Stimulated activated CD4-positive, alpha-beta T cell treated with anti-CD3 and anti-CD28 coated beads, Interleukin-15, amount 100 ng/mL, for 24 hours (primary cell): ENCODE data around the gene C5orf34.
A peak's percentile ranks its signal among the peaks of the same experiment; 100 is the strongest.
"Not testable (repeated sequence)": the region's sequence is repeated elsewhere in the genome, so short reads cannot be mapped to it uniquely, and the experiment has no call there.

Source experiments
- DNase-seq: peaks from one replicate; pipeline ENCODE4 v3.0.0-alpha.2; 2020

C5orf34 gene, protein sequence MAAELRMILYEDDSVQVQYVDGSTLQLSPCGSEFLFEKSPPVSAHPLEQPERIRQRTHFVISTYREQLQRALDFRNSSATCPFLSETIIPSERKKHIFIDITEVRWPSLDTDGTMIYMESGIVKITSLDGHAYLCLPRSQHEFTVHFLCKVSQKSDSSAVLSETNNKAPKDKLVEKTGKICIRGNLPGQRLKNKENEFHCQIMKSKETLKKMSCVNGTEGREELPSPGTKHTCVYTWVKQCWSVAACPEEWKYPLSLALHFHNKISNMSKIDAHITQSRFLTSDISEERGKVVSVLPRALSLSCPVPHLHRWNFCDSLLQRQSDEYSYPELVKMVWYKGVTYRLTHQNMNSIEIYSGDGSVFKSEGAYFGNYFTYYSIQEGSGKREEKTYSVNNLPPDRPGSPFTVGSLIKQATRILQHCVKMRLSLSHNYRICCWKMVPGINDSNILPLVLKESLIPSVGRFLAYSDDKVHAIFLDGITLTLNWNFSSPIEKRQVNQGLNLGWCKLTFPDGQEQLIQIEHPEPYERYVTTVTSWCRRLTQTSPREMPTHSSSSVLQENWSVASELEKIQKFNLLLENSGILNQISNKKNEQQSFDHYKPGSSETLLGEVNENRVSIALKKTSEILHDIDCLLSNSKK

GRCh38 chr5:43514816-43515677 lies at the start of gene C5orf34:
Gene C5orf34 (minus strand): TSS chr5:43515148. CDS start chr5:43509339, 5,809 bp downstream.
- DNase-seq, result peak; percentile 97

DNA sequence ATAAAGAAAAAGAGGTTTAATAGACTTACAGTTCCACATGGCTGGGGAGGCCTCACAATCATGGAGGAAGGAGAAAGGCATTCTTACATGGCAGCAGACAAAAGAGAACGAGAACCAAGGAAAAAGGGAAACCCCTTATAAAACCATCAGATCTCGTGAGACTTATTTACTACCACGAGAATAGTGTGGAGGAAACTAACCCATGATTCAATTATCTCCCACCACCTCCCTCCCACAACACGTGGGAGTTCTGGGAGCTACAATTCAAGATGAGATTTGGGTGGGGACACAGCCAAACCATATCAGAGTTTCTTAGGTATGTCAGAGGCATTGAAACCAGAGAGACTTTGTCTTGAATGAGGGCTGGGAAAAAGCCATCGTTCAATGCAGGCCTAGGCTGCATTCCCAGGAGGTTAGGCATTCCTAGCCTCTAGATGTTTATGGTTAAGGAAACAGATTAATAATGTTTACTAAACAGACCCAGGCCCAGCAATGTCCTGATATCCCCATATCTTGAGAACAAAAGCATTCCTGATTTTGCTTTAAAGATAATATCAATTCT lies 49.4 kb upstream of the C5orf34 start:
- no peak for DNase-seq

GRCh38 chr5:43563321-43563720 lies 48.4 kb upstream of the C5orf34 start:
- DNase-seq, result no peak

DNA sequence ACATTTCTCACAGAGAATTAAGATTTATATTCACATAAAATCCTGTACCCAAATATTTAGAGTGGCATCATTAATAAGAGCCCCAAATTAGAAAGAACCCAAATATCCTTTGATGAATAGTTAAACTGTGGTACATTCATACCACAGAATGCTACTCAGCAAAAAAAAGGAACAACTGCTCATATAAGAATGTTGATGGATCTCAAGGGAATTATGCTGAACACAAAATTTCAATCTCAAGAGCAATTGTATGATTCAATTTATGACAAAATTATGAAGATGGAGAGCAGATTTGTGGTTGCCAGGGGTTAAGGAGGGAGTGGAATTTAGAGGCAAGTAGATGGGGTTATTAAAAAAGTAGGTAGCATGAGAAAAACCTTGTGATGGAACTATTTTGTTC lies 46.4 kb upstream of the C5orf34 start:
- no peak for DNase-seq

GRCh38 chr5:43560128-43560527 lies 45.2 kb upstream of the C5orf34 start:
- no peak for DNase-seq

GRCh38 chr5:43556857-43557542 lies 42.1 kb upstream of the C5orf34 start, which contains the start of gene PAIP1:
Gene PAIP1 (minus strand): TSS chr5:43557077. CDS start chr5:43556846, 231 bp downstream.
- DNase-seq, result peak; percentile 88

DNA sequence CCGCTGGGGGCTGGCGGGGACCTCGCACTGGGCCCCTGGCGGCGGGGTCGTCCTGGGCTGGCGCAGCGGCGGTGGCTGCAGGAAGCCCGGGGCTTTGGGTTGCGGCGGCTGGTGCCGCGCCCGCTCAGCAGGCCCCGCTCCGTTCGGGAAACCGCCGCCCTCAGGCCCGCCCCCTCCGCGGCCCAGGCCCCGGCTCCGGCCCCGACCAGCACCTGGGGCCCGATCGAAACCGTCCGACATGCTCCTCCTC lies 41.6 kb upstream of the C5orf34 start:
- DNase-seq, result not testable (repeated sequence)

- peak; percentile 67 for DNase-seq
These were observed 41.1 kb upstream of the C5orf34 start for GRCh38 chr5:43555895-43556606.

DNA sequence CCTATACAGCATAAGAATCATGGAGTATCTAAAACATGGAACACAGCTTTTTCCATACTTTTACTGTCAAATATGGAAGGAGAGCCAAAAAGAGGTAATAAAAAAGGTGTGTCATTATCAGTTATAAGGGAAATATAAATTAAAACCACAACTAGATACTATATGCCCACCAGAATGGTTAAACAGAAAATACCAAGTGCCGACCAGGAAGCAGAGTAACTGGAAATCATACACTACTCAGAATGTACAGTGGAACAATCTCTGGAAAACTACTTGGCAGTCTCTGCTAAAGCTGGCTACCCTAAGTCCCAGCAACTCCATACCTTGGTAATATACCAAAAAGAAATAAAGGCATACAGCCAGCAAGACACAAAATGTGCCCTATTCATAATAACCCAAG lies 39.5 kb upstream of the C5orf34 start:
- DNase-seq, result no peak

DNA sequence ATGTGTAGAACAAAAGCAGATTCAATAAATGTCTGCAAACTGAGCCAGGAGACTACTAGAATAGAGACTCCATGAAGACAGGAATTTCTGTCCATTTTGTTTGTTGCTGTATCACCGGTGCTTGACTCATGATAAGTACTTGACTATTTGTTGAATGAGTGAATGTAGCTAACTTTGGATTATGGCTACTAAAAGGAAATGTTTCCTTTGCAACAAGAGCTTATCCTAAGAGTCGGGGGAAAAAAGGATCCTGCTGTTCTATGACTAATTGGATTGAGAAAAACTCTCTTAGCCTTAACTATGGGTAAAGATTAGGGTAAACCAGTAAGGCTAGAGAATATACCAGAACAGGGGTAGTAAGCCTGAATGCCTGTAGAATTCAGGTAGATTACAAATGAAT lies 38.4 kb upstream of the C5orf34 start:
- DNase-seq, result no peak

DNA sequence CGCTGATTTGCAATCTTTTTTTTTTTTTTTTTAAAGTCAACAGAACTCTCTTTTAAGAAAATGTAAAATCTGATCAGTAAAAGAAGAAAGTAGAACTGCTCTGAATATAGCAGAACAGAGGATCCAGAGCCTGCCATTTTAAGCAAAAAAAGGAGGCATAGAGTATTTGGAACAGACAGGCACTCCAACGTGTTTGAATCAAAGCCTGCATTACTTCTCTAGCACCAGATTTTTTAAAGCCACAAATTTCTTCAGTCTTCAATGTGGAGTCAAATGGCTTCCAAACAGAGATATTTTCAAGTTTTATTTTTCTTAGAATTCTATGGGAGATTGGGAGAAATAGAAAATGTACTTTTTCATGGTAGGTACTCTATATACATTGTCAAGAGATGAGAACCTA lies 36.8 kb upstream of the C5orf34 start:
- no peak for DNase-seq

GRCh38 chr5:43549272-43549671 lies 34.3 kb upstream of the C5orf34 start:
- not testable (repeated sequence) for DNase-seq

DNA sequence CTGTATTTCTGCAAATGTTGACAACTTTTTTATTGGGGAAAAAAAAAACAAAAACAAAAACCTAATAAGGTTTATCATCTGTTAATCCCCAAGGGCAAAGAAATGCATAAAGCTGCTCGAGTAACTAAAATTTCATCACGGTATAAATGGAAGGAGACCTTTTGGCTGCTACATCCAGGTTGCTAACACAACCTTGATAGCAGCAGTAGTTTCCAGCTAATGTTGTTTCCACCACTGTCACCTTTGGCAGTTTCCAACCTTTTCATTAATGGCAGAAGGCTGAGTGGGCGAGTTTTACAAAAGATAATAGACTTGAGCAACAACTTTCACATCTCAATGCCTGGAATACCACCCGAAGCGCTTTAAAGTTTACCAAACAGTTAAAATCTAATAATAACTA lies 33.4 kb upstream of the C5orf34 start:
- DNase-seq, result no peak

- DNase-seq, result no peak
These were observed 32.6 kb upstream of the C5orf34 start for GRCh38 chr5:43547532-43547931.

DNA sequence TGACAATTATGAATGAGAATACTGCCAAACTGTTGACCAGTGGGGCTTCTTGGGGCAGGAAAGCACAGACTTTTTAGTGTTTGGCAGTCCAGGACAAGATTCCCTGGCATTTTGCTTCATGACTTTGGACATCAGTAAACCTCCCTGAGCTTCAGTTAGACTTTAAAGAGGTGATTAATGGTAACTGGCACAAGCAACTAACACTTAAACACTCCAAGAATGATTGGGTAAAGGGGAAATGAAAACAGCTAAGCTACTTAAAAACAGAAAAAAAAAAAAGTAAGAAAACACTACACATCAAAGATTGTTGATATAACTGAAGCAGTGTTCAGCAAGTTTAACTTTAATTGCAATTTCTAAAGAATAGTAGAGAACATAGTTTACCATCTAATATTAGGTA lies 28.5 kb upstream of the C5orf34 start:
- no peak for DNase-seq

DNA sequence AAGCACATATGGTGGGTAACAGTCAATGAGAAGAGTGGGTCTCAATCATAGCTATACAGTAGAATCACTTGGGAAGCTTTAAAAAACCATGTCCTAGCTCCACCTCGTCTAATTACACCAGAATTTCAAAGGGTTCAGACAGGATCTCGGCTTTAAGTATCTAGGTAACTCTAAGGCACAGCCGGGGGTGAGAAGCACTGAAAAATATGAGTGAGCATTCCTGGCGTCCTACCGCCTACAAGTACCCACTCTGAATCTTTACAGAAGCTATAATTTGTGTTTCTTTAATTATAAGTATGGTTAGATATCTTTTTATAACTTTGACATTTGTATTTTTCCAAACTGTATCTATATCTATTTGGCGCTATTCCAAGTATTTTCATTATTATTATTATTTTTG lies 25.8 kb upstream of the C5orf34 start:
- DNase-seq, result no peak

DNA sequence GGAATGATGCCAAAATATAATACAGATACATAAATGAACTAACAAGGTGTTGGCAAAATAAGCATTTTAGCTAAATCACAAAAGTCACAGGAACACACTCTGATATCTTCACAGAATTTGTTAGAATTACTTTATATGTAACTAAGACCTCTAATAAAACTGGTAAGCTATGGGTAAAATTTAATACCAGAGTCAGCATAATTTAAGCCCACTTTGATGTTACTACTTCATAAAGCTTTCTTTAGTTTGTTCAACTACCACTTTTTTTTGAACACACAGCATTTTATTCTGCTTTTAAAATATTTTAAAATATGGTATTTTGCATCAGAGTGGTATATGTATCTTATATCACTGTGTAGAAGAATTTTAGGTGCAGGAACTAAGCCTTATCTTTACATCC lies 22.0 kb upstream of the C5orf34 start:
- no peak for DNase-seq

DNA sequence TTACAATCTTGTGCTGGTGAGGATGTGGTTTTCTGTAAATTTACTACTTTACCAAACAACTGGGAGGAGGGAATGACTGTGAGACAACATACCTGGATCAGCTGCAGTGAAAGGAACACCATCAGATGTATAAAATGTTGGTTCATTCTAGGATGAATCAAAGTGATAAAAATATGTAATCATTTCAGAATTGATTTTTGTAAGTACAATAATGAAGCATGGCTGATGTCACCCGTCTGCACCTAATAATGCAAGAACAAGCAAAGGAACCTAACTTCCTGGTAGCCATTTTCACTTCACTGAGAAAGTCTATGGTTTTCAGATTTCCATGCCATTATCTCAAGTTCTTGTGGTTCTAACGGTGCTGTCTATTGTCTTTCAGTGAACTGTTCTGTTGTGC lies 18.7 kb upstream of the C5orf34 start:
- DNase-seq, result no peak

GRCh38 chr5:43530648-43531047 lies 15.7 kb upstream of the C5orf34 start:
- DNase-seq, result no peak

- DNase-seq, result no peak
These were observed 8.7 kb upstream of the C5orf34 start for GRCh38 chr5:43523662-43524072.

- DNase-seq, result no peak
These were observed 5.7 kb upstream of the C5orf34 start for GRCh38 chr5:43520615-43521014.

DNA sequence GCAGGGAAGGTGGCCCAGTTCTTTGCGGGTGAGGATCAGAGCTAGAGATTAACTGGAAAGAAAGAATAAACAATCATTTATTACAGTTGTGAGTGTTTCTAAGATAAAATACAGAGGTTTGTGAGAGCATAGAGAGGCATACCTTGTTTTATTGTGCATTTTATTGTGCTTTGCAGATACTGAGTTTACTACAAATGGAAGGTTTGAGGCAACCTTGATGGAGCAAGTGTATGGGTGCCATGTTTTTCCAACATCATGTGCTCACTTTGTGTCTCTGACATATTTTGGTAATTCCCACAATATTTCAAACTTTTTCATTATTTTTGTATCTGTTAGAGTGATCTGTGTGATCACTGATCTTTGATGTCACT lies 715 bp upstream of the C5orf34 start:
- DNase-seq, result no peak
